K562 (cell line): Measurements from ENCODE around the gene PRR15L. TPM values are rescaled to one million over a fixed set of nuclear protein-coding genes. Genes with fewer than 3 reads are reported as not detected.
A peak's percentile ranks its signal among the peaks of the same experiment; 100 is the strongest.

Experiments
- CHD1 ChIP-seq: fragments of 200-600 bp; sonication (generic); IDR thresholded peaks from one replicate; pipeline ENCODE4 v1.6.1; 2012; ENCODE audit warnings: mild to moderate bottlenecking, moderate library complexity, low read length, inconsistent platforms
- CTBP1 ChIP-seq: fragments of 450-650 bp; IDR thresholded peaks from 2 replicates; pipeline ENCODE4 v1.6.1; 2016; ENCODE audit warnings: borderline replicate concordance
- ETV5 ChIP-seq: sonication (generic); formaldehyde crosslinking; IDR thresholded peaks from 2 replicates; pipeline ENCODE4 v1.4.0; 2020; ENCODE audit warnings: low read depth, mild to moderate bottlenecking, missing genetic modification reagents
- FIP1L1 ChIP-seq: fragments of 200-400 bp; formaldehyde crosslinking; IDR thresholded peaks from 2 replicates; pipeline ENCODE4 v1.6.1; 2018; ENCODE audit warnings: mild to moderate bottlenecking, low read depth, low read length; ENCODE audit not compliant: poor library complexity, severe bottlenecking
- FOXM1 ChIP-seq, 2 experiments: fragments of 450-650 bp in 1 of 2; sonication (generic) in 1 of 2; formaldehyde crosslinking in 1 of 2; IDR thresholded peaks; 2 replicates each; pipeline versions ENCODE4 v1.6.1 to v1.9.0; 2017 to 2022; ENCODE audit warnings: low read depth in 2 of 2, mild to moderate bottlenecking in 2 of 2, missing genetic modification reagents in 1 of 2, moderate library complexity in 1 of 2
- FUS ChIP-seq: fragments of 200-400 bp; formaldehyde crosslinking; optimal IDR thresholded peaks from 2 replicates; pipeline ENCODE3; 2017; ENCODE audit warnings: low read depth, low read length
- KLF1 ChIP-seq: fragments of 450-650 bp; IDR thresholded peaks from 2 replicates; pipeline ENCODE4 v1.6.1; 2016; ENCODE audit warnings: missing genetic modification characterization, missing compliant biosample characterization
- MTA1 ChIP-seq: fragments of 450-650 bp; IDR thresholded peaks from 2 replicates; pipeline ENCODE4 v1.6.1; 2017; ENCODE audit warnings: borderline replicate concordance
- MTA3 ChIP-seq: fragments of 450-650 bp; formaldehyde crosslinking; IDR thresholded peaks from 2 replicates; pipeline ENCODE4 v1.6.1; 2017; ENCODE audit warnings: mild to moderate bottlenecking, borderline replicate concordance
- PML ChIP-seq: IDR thresholded peaks from 2 replicates; pipeline ENCODE4 v1.6.1; 2012; ENCODE audit warnings: low read length, inconsistent platforms
- TCF3 ChIP-seq: sonication (generic); formaldehyde crosslinking; IDR thresholded peaks from 2 replicates; pipeline ENCODE4 v1.4.0; 2020; ENCODE audit warnings: mild to moderate bottlenecking, missing genetic modification reagents
- TEAD1 ChIP-seq, 2 experiments: fragments of 450-650 bp in 1 of 2; sonication (generic) in 1 of 2; formaldehyde crosslinking; IDR thresholded peaks; 2 replicates each; pipeline versions ENCODE4 v1.4.0 to v1.8.0; 2020 to 2022; ENCODE audit warnings: mild to moderate bottlenecking in 2 of 2, missing genetic modification reagents in 1 of 2
- ZNF175 ChIP-seq: fragments of 200-800 bp; sonication (Bioruptor generic); IDR thresholded peaks from 2 replicates; pipeline ENCODE4 v1.6.1; 2016; ENCODE audit warnings: low read depth, mild to moderate bottlenecking, missing genetic modification characterization, missing compliant biosample characterization
- polyA plus RNA-seq, 8 experiments: library from polyadenylated mRNA; depleted of rRNA in 4 of 8; stranded (reverse) in 5 of 8; unstranded in 3 of 8; fragments of >200 nt; fragmentation: Nextera tagmentation in 2 of 8; fragmentation: Illumina TruSeq in 1 of 8; extraction: Ambion mirVana in 2 of 8; extraction: Trizol in 1 of 8; gene quantifications; 2 replicates each; pipeline versions ENCODE4 v1.2.1 to v1.2.3, GENCODE V29; 2011 to 2014; ENCODE audit warnings: inconsistent platforms in 1 of 8, missing spikeins in 1 of 8
- total RNA-seq, 7 experiments: library from RNA; depleted of rRNA in 6 of 7; stranded (reverse); fragments of >200 nt in 6 of 7; fragmentation: Illumina TruSeq in 2 of 7; extraction: Trizol in 2 of 7; gene quantifications; 2 replicates each; pipeline versions ENCODE4 v1.2.1 to v1.2.3, GENCODE V29; 2011 to 2021; ENCODE audit warnings: low replicate concordance in 1 of 7
- TF ChIP-seq, protein P1 (sequence below): fragments of 450-650 bp; IDR thresholded peaks from 2 replicates; pipeline ENCODE4 v1.6.1; 2016; ENCODE audit warnings: low read depth
- TF ChIP-seq, protein P2 (sequence below): IDR thresholded peaks from 2 replicates; pipeline ENCODE4 v1.6.1; 2016; ENCODE audit warnings: missing genetic modification characterization, missing compliant biosample characterization
- TF ChIP-seq, protein P3 (sequence below): IDR thresholded peaks from 2 replicates; pipeline ENCODE4 v1.6.1; 2011; ENCODE audit warnings: borderline replicate concordance, low read depth, mild to moderate bottlenecking, moderate library complexity, low read length; ENCODE audit not compliant: insufficient read depth, poor library complexity, severe bottlenecking

PRR15L gene
- total and polyA plus RNA-seq, 9 of the 15 experiments (the other 6 are each of a cell fraction or from before 2014, with no cell fraction given) = 0.03 TPM; not detected in 8

DNA sequence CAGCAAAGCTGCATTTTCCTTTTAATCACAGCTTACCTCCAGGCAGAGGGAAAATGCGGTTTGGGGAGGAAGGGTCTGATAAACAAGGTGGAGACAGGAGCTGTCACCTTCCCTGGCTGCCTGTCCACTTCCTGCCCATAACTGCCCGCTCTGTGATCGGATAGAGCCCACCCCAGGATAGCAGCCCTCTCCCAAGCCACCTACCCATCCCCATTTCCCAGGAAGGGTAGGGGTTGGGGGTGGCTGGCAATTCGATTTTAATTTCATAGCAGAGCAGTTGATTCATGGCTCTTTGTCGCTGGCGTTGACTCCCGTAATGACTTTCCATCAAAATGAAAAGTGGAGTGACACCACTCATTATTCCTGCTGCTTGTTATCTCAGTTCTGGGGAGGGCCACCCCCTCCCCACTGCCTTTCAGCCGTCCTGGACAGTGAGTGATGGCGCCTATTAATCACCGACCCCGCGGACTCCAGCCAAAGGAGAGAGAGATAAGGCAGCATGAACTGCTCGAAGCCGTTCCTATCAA lies 24.5 kb upstream of the PRR15L start (continued):
- TF ChIP-seq, protein P1, sequence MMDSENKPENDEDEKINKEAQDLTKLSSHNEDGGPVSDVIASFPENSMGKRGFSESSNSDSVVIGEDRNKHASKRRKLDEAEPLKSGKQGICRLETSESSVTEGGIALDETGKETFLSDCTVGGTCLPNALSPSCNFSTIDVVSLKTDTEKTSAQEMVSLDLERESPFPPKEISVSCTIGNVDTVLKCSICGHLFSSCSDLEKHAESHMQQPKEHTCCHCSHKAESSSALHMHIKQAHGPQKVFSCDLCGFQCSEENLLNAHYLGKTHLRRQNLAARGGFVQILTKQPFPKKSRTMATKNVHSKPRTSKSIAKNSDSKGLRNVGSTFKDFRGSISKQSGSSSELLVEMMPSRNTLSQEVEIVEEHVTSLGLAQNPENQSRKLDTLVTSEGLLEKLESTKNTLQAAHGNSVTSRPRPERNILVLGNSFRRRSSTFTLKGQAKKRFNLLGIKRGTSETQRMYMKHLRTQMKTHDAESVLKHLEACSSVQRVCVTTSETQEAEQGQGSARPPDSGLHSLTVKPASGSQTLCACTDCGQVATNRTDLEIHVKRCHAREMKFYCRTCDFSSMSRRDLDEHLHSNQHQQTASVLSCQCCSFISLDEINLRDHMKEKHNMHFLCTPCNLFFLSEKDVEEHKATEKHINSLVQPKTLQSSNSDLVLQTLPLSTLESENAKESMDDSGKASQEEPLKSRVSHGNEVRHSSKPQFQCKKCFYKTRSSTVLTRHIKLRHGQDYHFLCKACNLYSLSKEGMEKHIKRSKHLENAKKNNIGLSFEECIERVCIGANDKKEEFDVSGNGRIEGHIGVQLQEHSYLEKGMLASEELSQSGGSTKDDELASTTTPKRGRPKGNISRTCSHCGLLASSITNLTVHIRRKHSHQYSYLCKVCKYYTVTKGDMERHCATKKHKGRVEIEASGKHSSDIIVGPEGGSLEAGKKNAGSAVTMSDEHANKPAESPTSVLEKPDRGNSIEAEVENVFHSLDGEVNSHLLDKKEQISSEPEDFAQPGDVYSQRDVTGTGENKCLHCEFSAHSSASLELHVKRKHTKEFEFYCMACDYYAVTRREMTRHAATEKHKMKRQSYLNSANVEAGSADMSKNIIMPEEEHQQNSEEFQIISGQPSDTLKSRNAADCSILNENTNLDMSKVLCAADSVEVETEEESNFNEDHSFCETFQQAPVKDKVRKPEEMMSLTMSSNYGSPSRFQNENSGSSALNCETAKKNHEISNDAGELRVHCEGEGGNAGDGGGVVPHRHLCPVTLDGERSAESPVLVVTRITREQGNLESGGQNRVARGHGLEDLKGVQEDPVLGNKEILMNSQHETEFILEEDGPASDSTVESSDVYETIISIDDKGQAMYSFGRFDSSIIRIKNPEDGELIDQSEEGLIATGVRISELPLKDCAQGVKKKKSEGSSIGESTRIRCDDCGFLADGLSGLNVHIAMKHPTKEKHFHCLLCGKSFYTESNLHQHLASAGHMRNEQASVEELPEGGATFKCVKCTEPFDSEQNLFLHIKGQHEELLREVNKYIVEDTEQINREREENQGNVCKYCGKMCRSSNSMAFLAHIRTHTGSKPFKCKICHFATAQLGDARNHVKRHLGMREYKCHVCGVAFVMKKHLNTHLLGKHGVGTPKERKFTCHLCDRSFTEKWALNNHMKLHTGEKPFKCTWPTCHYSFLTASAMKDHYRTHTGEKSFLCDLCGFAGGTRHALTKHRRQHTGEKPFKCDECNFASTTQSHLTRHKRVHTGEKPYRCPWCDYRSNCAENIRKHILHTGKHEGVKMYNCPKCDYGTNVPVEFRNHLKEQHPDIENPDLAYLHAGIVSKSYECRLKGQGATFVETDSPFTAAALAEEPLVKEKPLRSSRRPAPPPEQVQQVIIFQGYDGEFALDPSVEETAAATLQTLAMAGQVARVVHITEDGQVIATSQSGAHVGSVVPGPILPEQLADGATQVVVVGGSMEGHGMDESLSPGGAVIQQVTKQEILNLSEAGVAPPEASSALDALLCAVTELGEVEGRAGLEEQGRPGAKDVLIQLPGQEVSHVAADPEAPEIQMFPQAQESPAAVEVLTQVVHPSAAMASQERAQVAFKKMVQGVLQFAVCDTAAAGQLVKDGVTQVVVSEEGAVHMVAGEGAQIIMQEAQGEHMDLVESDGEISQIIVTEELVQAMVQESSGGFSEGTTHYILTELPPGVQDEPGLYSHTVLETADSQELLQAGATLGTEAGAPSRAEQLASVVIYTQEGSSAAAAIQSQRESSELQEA = no peak
- TF ChIP-seq FIP1L1 (no peak), MTA3 (0 out of 2 replicates have a peak, but pooled peaks have one; percentile 20), TEAD1 (CRISPR knock-in tag; IDR thresholded peaks at IDR 0.05) (0 out of 4 replicates have a peak, but pooled peaks of 1 of the 2 experiments have one; percentile 45), CHD1 (peak; percentile 37), ZNF175 (CRISPR knock-in tag) (no peak), FOXM1 (IDR thresholded peaks at IDR 0.05; ENCODE audit: low read depth) (peak; percentile 35), FOXM1 (CRISPR knock-in tag; IDR thresholded peaks at IDR 0.05; ENCODE audit: low read depth) (no peak), MTA1 (0 out of 2 replicates have a peak, but pooled peaks have one; percentile 14), ETV5 (peak; percentile 84; the same call in 1 of the 2 replicates), KLF1 (tag) (no peak), PML (peak; percentile 31; the same call in 1 of the 2 replicates), FUS (no peak), CTBP1 (0 out of 2 replicates have a peak, but pooled peaks have one; percentile 47), TCF3 (CRISPR knock-in tag) (peak; percentile 77)
- TF ChIP-seq, protein P2, sequence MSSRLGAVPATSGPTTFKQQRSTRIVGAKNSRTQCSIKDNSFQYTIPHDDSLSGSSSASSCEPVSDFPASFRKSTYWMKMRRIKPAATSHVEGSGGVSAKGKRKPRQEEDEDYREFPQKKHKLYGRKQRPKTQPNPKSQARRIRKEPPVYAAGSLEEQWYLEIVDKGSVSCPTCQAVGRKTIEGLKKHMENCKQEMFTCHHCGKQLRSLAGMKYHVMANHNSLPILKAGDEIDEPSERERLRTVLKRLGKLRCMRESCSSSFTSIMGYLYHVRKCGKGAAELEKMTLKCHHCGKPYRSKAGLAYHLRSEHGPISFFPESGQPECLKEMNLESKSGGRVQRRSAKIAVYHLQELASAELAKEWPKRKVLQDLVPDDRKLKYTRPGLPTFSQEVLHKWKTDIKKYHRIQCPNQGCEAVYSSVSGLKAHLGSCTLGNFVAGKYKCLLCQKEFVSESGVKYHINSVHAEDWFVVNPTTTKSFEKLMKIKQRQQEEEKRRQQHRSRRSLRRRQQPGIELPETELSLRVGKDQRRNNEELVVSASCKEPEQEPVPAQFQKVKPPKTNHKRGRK (tag) = no peak
- TF ChIP-seq, protein P3, sequence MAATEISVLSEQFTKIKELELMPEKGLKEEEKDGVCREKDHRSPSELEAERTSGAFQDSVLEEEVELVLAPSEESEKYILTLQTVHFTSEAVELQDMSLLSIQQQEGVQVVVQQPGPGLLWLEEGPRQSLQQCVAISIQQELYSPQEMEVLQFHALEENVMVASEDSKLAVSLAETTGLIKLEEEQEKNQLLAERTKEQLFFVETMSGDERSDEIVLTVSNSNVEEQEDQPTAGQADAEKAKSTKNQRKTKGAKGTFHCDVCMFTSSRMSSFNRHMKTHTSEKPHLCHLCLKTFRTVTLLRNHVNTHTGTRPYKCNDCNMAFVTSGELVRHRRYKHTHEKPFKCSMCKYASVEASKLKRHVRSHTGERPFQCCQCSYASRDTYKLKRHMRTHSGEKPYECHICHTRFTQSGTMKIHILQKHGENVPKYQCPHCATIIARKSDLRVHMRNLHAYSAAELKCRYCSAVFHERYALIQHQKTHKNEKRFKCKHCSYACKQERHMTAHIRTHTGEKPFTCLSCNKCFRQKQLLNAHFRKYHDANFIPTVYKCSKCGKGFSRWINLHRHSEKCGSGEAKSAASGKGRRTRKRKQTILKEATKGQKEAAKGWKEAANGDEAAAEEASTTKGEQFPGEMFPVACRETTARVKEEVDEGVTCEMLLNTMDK = no peak
